IPS DF 6.9 (cell line): ENCODE results near the gene RASSF8.

Source experiments
- DNase-seq: peaks from one replicate; pipeline ENCODE4 v3.0.0-alpha.2; 2013; ENCODE audit warnings: low read depth, low spot score
- H3K27ac ChIP-seq: one replicate; pipeline ENCODE4 v1.5.1; 2013; ENCODE audit warnings: low read length, control low read depth
- H3K27me3 ChIP-seq: 2 replicates; pipeline ENCODE4 v1.6.1; 2013; ENCODE audit warnings: mild to moderate bottlenecking, low read length; ENCODE audit not compliant: control insufficient read depth, insufficient read depth
- H3K36me3 ChIP-seq: 2 replicates; pipeline ENCODE4 v1.6.1; 2013; ENCODE audit warnings: low read length; ENCODE audit not compliant: control insufficient read depth, insufficient read depth
- H3K4me1 ChIP-seq: 2 replicates; pipeline ENCODE4 v1.6.1; 2013; ENCODE audit warnings: low read length; ENCODE audit not compliant: control insufficient read depth, insufficient read depth
- H3K4me3 ChIP-seq: 2 replicates; pipeline ENCODE4 v1.5.1; 2013; ENCODE audit warnings: mild to moderate bottlenecking, low read length
- H3K9me3 ChIP-seq: 2 replicates; pipeline ENCODE4 v1.6.1; 2013; ENCODE audit warnings: low read length, inconsistent platforms; ENCODE audit not compliant: control insufficient read depth, insufficient read depth
- WGBS: extraction: QIAGEN DNeasy Blood & Tissue Kit; methylation state at CpG from one replicate; pipeline ENCODE4 v1.1.7; 2013; ENCODE audit warnings: mixed read lengths, missing lambda C conversion rate; ENCODE audit not compliant: insufficient read length, insufficient coverage; 5-methylcytosine and 5-hydroxymethylcytosine counted together

The RASSF8 gene

GRCh38 chr12:25990495-25990894 is 32.0 kb downstream of the RASSF8 start:
- Histone ChIP-seq H3K4me3 (no peak overlapping the region), H3K4me1 (peaks cover 6% of the 10 kb centered on the region), H3K27ac (no peak overlapping the region), H3K27me3 (no peaks in the 10 kb centered on the region), H3K36me3 (no peaks in the 10 kb centered on the region), H3K9me3 (no peaks in the 10 kb centered on the region)
- DNase-seq = no peak
- WGBS = no CpG with 5 or more reads among the region's 2 CpGs

GRCh38 chr12:25992026-25992782 is 33.7 kb downstream of the RASSF8 start:
- Histone ChIP-seq H3K4me3 (no peak overlapping the region), H3K36me3 (no peaks in the 10 kb centered on the region), H3K9me3 (no peaks in the 10 kb centered on the region), H3K27me3 (no peaks in the 10 kb centered on the region), H3K4me1 (peaks cover 6% of the 10 kb centered on the region), H3K27ac (no peak overlapping the region)
- no peak for DNase-seq
- no CpG with 5 or more reads among the region's 4 CpGs for WGBS

- Histone ChIP-seq H3K4me1 (peaks cover 6% of the 10 kb centered on the region), H3K36me3 (no peaks in the 10 kb centered on the region), H3K27me3 (no peaks in the 10 kb centered on the region), H3K27ac (no peak overlapping the region), H3K9me3 (no peaks in the 10 kb centered on the region), H3K4me3 (no peak overlapping the region)
- no CpG with 5 or more reads among the region's 3 CpGs for WGBS
- no peak for DNase-seq
Measured at GRCh38 chr12:25993901-25994651, 35.6 kb downstream of the RASSF8 start.

- Histone ChIP-seq H3K9me3 (no peaks in the 10 kb centered on the region), H3K27me3 (no peaks in the 10 kb centered on the region), H3K27ac (no peak overlapping the region), H3K36me3 (no peaks in the 10 kb centered on the region), H3K4me3 (no peak overlapping the region), H3K4me1 (peaks cover 6% of the 10 kb centered on the region)
- no CpG with 5 or more reads among the region's 2 CpGs for WGBS
- DNase-seq = no peak
Measured at GRCh38 chr12:25994901-25995625, 36.6 kb downstream of the RASSF8 start.

GRCh38 chr12:25995906-25996305 is 37.4 kb downstream of the RASSF8 start:
- Histone ChIP-seq H3K4me1 (peaks cover 6% of the 10 kb centered on the region), H3K9me3 (no peaks in the 10 kb centered on the region), H3K27ac (no peak overlapping the region), H3K4me3 (no peak overlapping the region), H3K36me3 (no peaks in the 10 kb centered on the region), H3K27me3 (no peaks in the 10 kb centered on the region)
- no CpG with 5 or more reads among the region's 2 CpGs for WGBS
- DNase-seq = no peak

- H3K36me3 ChIP-seq = no peaks in the 10 kb centered on the region
- H3K27me3 ChIP-seq = no peaks in the 10 kb centered on the region
- WGBS = no CpG with 5 or more reads among the region's 1 CpG
- no peaks in the 10 kb centered on the region for H3K9me3 ChIP-seq
- peaks cover 6% of the 10 kb centered on the region for H3K4me1 ChIP-seq
- DNase-seq = no peak
- no peak overlapping the region for H3K27ac ChIP-seq
- H3K4me3 ChIP-seq = no peak overlapping the region
Measured at GRCh38 chr12:25996677-25997076, 38.2 kb downstream of the RASSF8 start.

GRCh38 chr12:25997201-25997963 is 38.9 kb downstream of the RASSF8 start:
- DNase-seq = peak; percentile 35
- no peaks in the 10 kb centered on the region for H3K36me3 ChIP-seq

GRCh38 chr12:26000898-26001297 is 42.4 kb downstream of the RASSF8 start:
- H3K4me3 ChIP-seq = no peak overlapping the region

More at GRCh38 chr12:25997201-25997963, 38.9 kb downstream of the RASSF8 start:
- no peaks in the 10 kb centered on the region for H3K27me3 ChIP-seq
- H3K4me1 ChIP-seq = peaks cover 6% of the 10 kb centered on the region
- no CpG with 5 or more reads among the region's 6 CpGs for WGBS
- no peak overlapping the region for H3K27ac ChIP-seq
- H3K9me3 ChIP-seq = no peaks in the 10 kb centered on the region
- H3K4me3 ChIP-seq = no peak overlapping the region

GRCh38 chr12:26001530-26001929 is 43.0 kb downstream of the RASSF8 start:
- Histone ChIP-seq H3K36me3 (no peaks in the 10 kb centered on the region), H3K4me1 (peaks cover under 1% of the 10 kb centered on the region), H3K27ac (no peak overlapping the region), H3K4me3 (no peak overlapping the region), H3K27me3 (no peaks in the 10 kb centered on the region), H3K9me3 (no peaks in the 10 kb centered on the region)
- WGBS = no CpG with 5 or more reads among the region's 2 CpGs
- DNase-seq = no peak

More at GRCh38 chr12:26000898-26001297, 42.4 kb downstream of the RASSF8 start:
- no peak for DNase-seq
- Histone ChIP-seq H3K9me3 (no peaks in the 10 kb centered on the region), H3K36me3 (no peaks in the 10 kb centered on the region), H3K27ac (no peak overlapping the region), H3K27me3 (no peaks in the 10 kb centered on the region), H3K4me1 (no peaks in the 10 kb centered on the region; the same call in 1 of the 2 replicates)
- no CpG with 5 or more reads among the region's 4 CpGs for WGBS

- Histone ChIP-seq H3K4me3 (no peak overlapping the region), H3K4me1 (peaks cover 1% of the 10 kb centered on the region), H3K27ac (no peak overlapping the region), H3K27me3 (no peaks in the 10 kb centered on the region), H3K36me3 (no peaks in the 10 kb centered on the region), H3K9me3 (no peaks in the 10 kb centered on the region)
- WGBS = no CpG with 5 or more reads among the region's 1 CpG
- DNase-seq = no peak
Measured at GRCh38 chr12:26003065-26003464, 44.6 kb downstream of the RASSF8 start.
